Ectodermal cell (in vitro differentiated cells): ENCODE results near the gene FAM234B.

Source experiments
- H3K27ac ChIP-seq: 2 replicates; pipeline ENCODE4 v1.7.0; 2013; ENCODE audit warnings: mild to moderate bottlenecking, low read depth, low read length; ENCODE audit not compliant: insufficient read depth, poor library complexity, severe bottlenecking
- H3K27me3 ChIP-seq: 2 replicates; pipeline ENCODE4 v1.7.0; 2013; ENCODE audit warnings: mild to moderate bottlenecking, low read length; ENCODE audit not compliant: insufficient read depth, control insufficient read depth, poor library complexity, severe bottlenecking
- H3K36me3 ChIP-seq: one replicate; pipeline ENCODE4 v1.7.0; 2013; ENCODE audit warnings: low read length; ENCODE audit not compliant: control insufficient read depth, insufficient read depth
- H3K4me1 ChIP-seq: one replicate; pipeline ENCODE4 v1.7.0; 2013; ENCODE audit warnings: low read length; ENCODE audit not compliant: control insufficient read depth, insufficient read depth
- H3K4me3 ChIP-seq: 2 replicates; pipeline ENCODE4 v1.7.0; 2013; ENCODE audit warnings: low read depth, low read length, control low read depth; ENCODE audit not compliant: insufficient read depth
- H3K9me3 ChIP-seq: 2 replicates; pipeline ENCODE4 v1.7.0; 2013; ENCODE audit warnings: mild to moderate bottlenecking, low read length, moderate library complexity; ENCODE audit not compliant: control insufficient read depth
- WGBS, 2 experiments: methylation state at CpG; one replicate each; pipeline ENCODE4 v1.1.7; 2013; ENCODE audit warnings: missing lambda C conversion rate in 2 of 2; 5-methylcytosine and 5-hydroxymethylcytosine counted together

Gene FAM234B

GRCh38 chr12:13085968-13086686 is 41.9 kb downstream of the FAM234B start:
- WGBS, 2 experiments, result 91 to 92% methylated on average over 7 of the region's 7 CpGs
- Histone ChIP-seq H3K9me3 (no peaks in the 10 kb centered on the region), H3K4me1 (peaks cover 5% of the 10 kb centered on the region), H3K36me3 (no peaks in the 10 kb centered on the region), H3K4me3 (no peak overlapping the region), H3K27ac (no peak overlapping the region), H3K27me3 (no peaks in the 10 kb centered on the region)

- Histone ChIP-seq H3K9me3 (no peaks in the 10 kb centered on the region), H3K36me3 (no peaks in the 10 kb centered on the region), H3K4me1 (peaks cover 5% of the 10 kb centered on the region), H3K27ac (no peak overlapping the region), H3K4me3 (no peak overlapping the region), H3K27me3 (no peaks in the 10 kb centered on the region)
- WGBS, 2 experiments, result 36 to 38% methylated on average over 5 of the region's 5 CpGs
These were observed 43.6 kb downstream of the FAM234B start for GRCh38 chr12:13087766-13088165.

GRCh38 chr12:13088496-13088895 is 44.3 kb downstream of the FAM234B start:
- no peak overlapping the region for H3K4me3 ChIP-seq
- no peak overlapping the region for H3K27ac ChIP-seq
- no peaks in the 10 kb centered on the region for H3K9me3 ChIP-seq
- H3K27me3 ChIP-seq, result no peaks in the 10 kb centered on the region
- 12 to 19% methylated on average over 4 of the region's 4 CpGs for WGBS, 2 experiments
- peaks cover 5% of the 10 kb centered on the region for H3K4me1 ChIP-seq
- H3K36me3 ChIP-seq, result no peaks in the 10 kb centered on the region

- Histone ChIP-seq H3K4me1 (peaks cover 5% of the 10 kb centered on the region), H3K27me3 (no peaks in the 10 kb centered on the region), H3K9me3 (no peaks in the 10 kb centered on the region), H3K27ac (no peak overlapping the region), H3K4me3 (no peak overlapping the region), H3K36me3 (no peaks in the 10 kb centered on the region)
- 93 to 94% methylated on average over 4 of the region's 4 CpGs for WGBS, 2 experiments
These were observed 45.9 kb downstream of the FAM234B start for GRCh38 chr12:13090054-13090453.

- H3K4me3 ChIP-seq, result no peak overlapping the region
- WGBS, 2 experiments, result 93 to 95% methylated on average over 6 of the region's 6 CpGs
- H3K27me3 ChIP-seq, result no peaks in the 10 kb centered on the region
- no peaks in the 10 kb centered on the region for H3K9me3 ChIP-seq
- no peak overlapping the region for H3K27ac ChIP-seq
- no peaks in the 10 kb centered on the region for H3K36me3 ChIP-seq
- H3K4me1 ChIP-seq, result peaks cover 5% of the 10 kb centered on the region
These were observed 47.7 kb downstream of the FAM234B start for GRCh38 chr12:13091832-13092231.

GRCh38 chr12:13093191-13093847 is 49.1 kb downstream of the FAM234B start:
- WGBS, 2 experiments, result 92 to 94% methylated on average over 7 of the region's 7 CpGs
- H3K4me3 ChIP-seq, result no peak overlapping the region
- no peak overlapping the region for H3K27ac ChIP-seq
- H3K27me3 ChIP-seq, result no peaks in the 10 kb centered on the region
- H3K4me1 ChIP-seq, result peaks cover 6% of the 10 kb centered on the region
- no peaks in the 10 kb centered on the region for H3K9me3 ChIP-seq
- no peaks in the 10 kb centered on the region for H3K36me3 ChIP-seq

- Histone ChIP-seq H3K9me3 (no peaks in the 10 kb centered on the region), H3K36me3 (no peaks in the 10 kb centered on the region), H3K27ac (no peak overlapping the region), H3K4me1 (peaks cover 11% of the 10 kb centered on the region), H3K4me3 (no peak overlapping the region), H3K27me3 (no peaks in the 10 kb centered on the region)
- WGBS, 2 experiments, result 88 to 93% methylated on average over 2 of the region's 2 CpGs
These were observed 49.7 kb downstream of the FAM234B start for GRCh38 chr12:13093848-13094220.

GRCh38 chr12:13094367-13094766 is 50.2 kb downstream of the FAM234B start:
- 95 to 100% methylated on average over 3 of the region's 3 CpGs for WGBS, 2 experiments
- Histone ChIP-seq H3K4me3 (no peak overlapping the region), H3K36me3 (no peaks in the 10 kb centered on the region), H3K9me3 (no peaks in the 10 kb centered on the region), H3K27ac (no peak overlapping the region), H3K27me3 (no peaks in the 10 kb centered on the region), H3K4me1 (peaks cover 14% of the 10 kb centered on the region)

- Histone ChIP-seq H3K9me3 (no peaks in the 10 kb centered on the region), H3K27me3 (no peaks in the 10 kb centered on the region), H3K36me3 (no peaks in the 10 kb centered on the region), H3K4me3 (no peak overlapping the region), H3K4me1 (peaks cover 21% of the 10 kb centered on the region), H3K27ac (no peak overlapping the region)
- WGBS, 2 experiments, result 81 to 85% methylated on average over 8 of the region's 8 CpGs
These were observed 51.2 kb downstream of the FAM234B start for GRCh38 chr12:13095266-13095995.

GRCh38 chr12:13097491-13098011 is 53.4 kb downstream of the FAM234B start:
- peaks cover 36% of the 10 kb centered on the region for H3K4me1 ChIP-seq

More at GRCh38 chr12:13097491-13098011, 53.4 kb downstream of the FAM234B start:
- no peaks in the 10 kb centered on the region for H3K9me3 ChIP-seq
- no peak overlapping the region for H3K27ac ChIP-seq
- no peak overlapping the region for H3K4me3 ChIP-seq
- no peaks in the 10 kb centered on the region for H3K36me3 ChIP-seq
- WGBS, 2 experiments, result 84 to 88% methylated on average over 9 of the region's 9 CpGs
- H3K27me3 ChIP-seq, result no peaks in the 10 kb centered on the region
